ENCODE data around the gene CCL20.
A peak's percentile ranks its signal among the peaks of the same experiment; 100 is the strongest.
"Not testable (repeated sequence)": the region's sequence is repeated elsewhere in the genome, so short reads cannot be mapped to it uniquely, and the experiment has no call there.

Gene CCL20

DNA sequence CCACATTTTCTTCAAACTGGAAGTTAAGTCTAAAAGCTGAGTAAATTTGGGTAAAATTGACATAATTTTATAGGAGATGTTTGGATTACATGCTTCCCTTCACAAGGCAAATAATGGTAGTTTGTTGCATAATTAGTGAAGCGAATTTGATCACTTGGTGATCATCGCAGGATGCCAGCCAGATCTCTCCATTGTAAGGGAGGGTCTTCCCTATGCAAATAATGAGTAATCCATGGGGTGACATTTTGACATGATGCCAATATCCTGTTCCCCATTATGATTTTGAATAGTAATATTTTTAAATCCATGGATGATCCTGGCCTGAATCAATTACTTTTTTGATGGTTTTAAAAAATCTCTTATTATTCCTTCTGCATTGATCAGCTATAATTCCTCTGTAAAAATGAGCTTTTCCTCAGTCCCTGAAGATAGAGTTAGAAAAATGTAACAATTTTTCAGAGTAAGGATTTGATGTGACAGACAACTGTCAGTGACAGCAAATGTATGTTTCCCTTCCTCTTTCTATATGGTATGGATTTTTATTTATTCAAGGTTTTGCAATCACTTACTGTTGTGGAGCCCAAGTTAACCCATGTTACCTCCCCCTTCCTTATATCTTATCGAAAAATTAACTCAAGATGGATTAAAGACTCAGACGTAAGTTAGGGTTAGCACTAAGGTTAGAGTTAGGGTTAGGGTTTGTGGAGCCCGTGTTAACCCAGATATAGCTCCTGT lies 21.4 kb downstream of the CCL20 start:
- DNase-seq: no peak

- not testable (repeated sequence) for DNase-seq
Measured at GRCh38 chr2:227839339-227840129, 25.9 kb downstream of the CCL20 start.

- DNase-seq: no peak
Measured at GRCh38 chr2:227846831-227847230, 33.2 kb downstream of the CCL20 start.

- DNase-seq: no peak
Measured at GRCh38 chr2:227848146-227848545, 34.5 kb downstream of the CCL20 start.

- no peak for DNase-seq
Measured at GRCh38 chr2:227848586-227848985, 34.9 kb downstream of the CCL20 start.

DNA sequence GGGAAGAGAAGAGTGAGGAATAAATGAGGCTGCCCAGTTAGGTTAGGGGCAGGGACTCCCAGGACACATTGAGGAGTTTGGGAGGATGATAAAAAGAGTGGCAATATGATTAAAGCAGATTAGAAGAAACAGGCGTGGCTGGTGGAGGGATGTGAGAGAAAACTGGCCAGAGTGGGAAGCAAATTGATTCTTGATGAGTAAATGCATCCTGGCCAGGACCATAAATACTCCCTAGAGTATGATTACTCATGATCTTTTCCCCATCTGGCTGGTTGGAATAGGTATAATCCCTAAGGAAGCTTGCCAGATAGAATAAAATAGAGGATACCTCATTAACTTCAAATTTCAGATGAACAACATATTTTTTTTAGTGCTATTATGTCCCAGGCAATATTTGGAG lies 36.3 kb downstream of the CCL20 start:
- DNase-seq: no peak

DNA sequence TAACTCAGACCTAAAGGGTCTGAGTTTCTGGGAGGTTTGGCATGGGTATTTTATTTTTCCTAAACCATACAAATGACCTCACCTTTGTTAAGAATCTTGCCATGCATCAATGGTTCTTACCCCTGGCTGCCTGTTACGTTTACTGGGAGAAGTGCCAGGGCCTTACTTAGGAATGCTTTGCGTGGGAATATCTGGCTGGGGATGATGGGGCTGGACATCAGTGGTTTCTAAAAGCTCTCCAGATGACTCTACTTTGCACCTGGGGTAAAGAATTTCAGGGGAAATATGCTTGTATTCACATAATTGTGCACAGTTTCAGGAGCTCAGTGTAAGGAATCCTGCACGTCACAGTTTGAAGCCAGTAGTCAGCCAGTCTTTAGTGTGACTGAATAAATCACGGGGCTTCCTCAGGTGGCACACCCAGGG lies 39.6 kb downstream of the CCL20 start:
- peak; percentile 33 for DNase-seq

DNA sequence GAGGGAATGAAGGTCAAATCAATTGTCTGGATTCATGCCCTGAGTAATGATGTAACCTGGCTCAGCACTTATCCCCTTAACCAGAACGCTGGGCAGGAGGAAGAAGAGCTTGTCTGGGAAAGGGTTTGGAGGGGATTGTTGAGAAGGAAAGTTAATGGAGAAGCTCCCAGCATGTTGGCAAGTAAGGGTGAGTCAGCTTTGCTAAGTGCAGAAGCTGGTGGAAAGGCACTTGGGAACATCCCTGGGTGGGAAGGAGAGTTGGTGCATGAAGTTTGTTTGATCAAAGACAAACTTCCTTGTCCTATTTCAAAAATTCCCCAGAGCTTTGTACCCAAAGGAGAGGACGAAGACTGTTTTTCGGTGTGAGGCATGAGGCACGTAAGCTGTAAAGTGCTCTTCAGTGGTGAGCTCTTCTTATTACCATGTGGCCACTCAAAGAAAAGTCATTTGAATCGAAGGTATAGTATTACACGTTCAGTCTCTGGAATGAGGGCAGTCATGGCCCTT lies 40.2 kb downstream of the CCL20 start:
- DNase-seq: no peak

DNA sequence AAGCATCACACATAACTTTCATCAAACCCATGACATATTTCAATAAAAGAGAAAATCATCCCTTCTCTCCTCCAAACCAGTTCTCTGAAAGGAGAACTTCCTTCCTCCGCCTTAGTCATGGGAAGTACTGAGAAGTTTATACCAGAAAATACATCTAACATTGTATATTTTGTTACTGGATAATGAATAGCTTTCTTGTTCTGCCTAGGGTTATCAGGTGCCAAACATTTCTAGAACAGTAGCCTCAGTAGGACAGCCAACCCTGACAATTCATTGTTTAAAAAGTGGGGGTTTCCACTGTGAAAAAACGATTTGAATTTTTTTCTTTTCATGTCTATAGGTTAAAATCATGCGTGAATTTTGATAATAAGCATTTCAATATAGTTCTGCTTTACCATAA lies 41.8 kb downstream of the CCL20 start:
- no peak for DNase-seq

GRCh38 chr2:227856697-227857096 lies 43.1 kb downstream of the CCL20 start:
- DNase-seq: no peak

GRCh38 chr2:227860221-227860641 lies 46.6 kb downstream of the CCL20 start:
- DNase-seq: no peak

DNA sequence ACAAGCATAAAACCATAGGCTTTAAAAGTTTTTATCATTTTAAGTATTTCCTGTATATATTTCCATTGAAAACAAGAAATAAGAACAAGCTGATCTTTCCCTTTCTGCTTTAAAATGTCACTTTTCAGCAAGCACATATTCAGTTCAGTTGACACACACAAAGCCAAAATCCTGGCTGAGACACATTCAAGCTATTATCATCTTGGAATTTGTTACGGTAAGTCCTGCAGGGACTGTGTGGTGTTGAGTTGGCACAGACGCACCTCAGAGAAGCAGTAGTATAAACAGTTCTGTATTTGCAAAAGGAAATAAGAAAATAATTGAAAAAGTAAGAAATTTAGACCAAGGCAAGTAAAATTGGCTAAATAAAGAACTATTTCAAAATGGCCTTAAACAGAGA lies 47.4 kb downstream of the CCL20 start:
- DNase-seq: no peak

GRCh38 chr2:227862227-227862740 lies 48.6 kb downstream of the CCL20 start:
- no peak for DNase-seq

- DNase-seq: no peak
Measured at GRCh38 chr2:227862741-227863588, 49.3 kb downstream of the CCL20 start.

- DNase-seq: no peak
Measured at GRCh38 chr2:227864161-227864756, 50.6 kb downstream of the CCL20 start.

- DNase-seq: no peak
Measured at GRCh38 chr2:227865291-227865690, 51.6 kb downstream of the CCL20 start.

Measured in NCI-H1092 (cell line).